Posterior vena cava (tissue), 2 donors: ENCODE data around the gene GSTA3. TPM values are rescaled to one million over a fixed set of nuclear protein-coding genes. Genes with fewer than 3 reads are reported as not detected.
"Not testable (repeated sequence)": the region's sequence is repeated elsewhere in the genome, so short reads cannot be mapped to it uniquely, and the experiment has no call there.

Source experiments
- DNase-seq: peaks from one replicate; pipeline ENCODE4 v3.0.0-alpha.2; 2020; ENCODE audit warnings: low spot score
- intact Hi-C, 2 donors: fragments of 100-400 bp; cut with DNase I; formaldehyde crosslinking; loops; one replicate each; pipeline versions ENCODE4 v1.14.1 to v1.14.2; 2022 to 2023
- total RNA-seq, 2 donors: library from RNA; stranded (reverse); fragmentation: NEBNext Ultra II Directional; extraction: Animal tissue kit (Norgen Biotek cat#: 25700); gene quantifications; one replicate each; pipeline ENCODE4 v1.2.1, GENCODE V29; 2021
- donor health status: DM: yes; HTN: yes; CAD: no.
- donor health status: DM: yes; HTN: yes; CAD: no.

The GSTA3 gene
- total RNA-seq, 2 donors from 2014 or later, result not detected

GRCh38 chr6:52872031-52872430 lies 37.5 kb downstream of the GSTA3 start:
- intact Hi-C loops, result loop anchor here in 1 of 2 donors (10.0 kb wide), 1 partner anchor 113 kb away; no protein-coding TSS in a partner anchor
- DNase-seq, result no peak

GRCh38 chr6:52871621-52872020 lies 37.9 kb downstream of the GSTA3 start:
- intact Hi-C loops, result loop anchor here in 1 of 2 donors (10.0 kb wide), 1 partner anchor 113 kb away; no protein-coding TSS in a partner anchor

GRCh38 chr6:52870335-52871091 lies 39.0 kb downstream of the GSTA3 start:
- intact Hi-C loops, result loop anchor here in 1 of 2 donors (10.0 kb wide), 1 partner anchor 114 kb away; no protein-coding TSS in a partner anchor
- DNase-seq, result not testable (repeated sequence)

More at GRCh38 chr6:52871621-52872020, 37.9 kb downstream of the GSTA3 start:
- DNase-seq, result no peak

GRCh38 chr6:52868899-52869298 lies 40.6 kb downstream of the GSTA3 start:
- intact Hi-C loops, result loop anchor here in 1 of 2 donors (10.0 kb wide), 1 partner anchor 506 kb away; no protein-coding TSS in a partner anchor
- DNase-seq, result not testable (repeated sequence)

GRCh38 chr6:52868240-52868639 lies 41.3 kb downstream of the GSTA3 start:
- no peak for DNase-seq
- intact Hi-C loops, result loop anchor here in 1 of 2 donors (10.0 kb wide), 1 partner anchor 507 kb away; no protein-coding TSS in a partner anchor

- not testable (repeated sequence) for DNase-seq
- intact Hi-C loops, result loop anchor here in 1 of 2 donors (10.0 kb wide), 1 partner anchor 514 kb away; no protein-coding TSS in a partner anchor
Measured at GRCh38 chr6:52861151-52861550, 48.3 kb downstream of the GSTA3 start.

GRCh38 chr6:52858416-52858815 lies 51.1 kb downstream of the GSTA3 start:
- no peak for DNase-seq
- intact Hi-C loops, result no loop called here

GRCh38 chr6:52856137-52856536 lies 53.4 kb downstream of the GSTA3 start:
- intact Hi-C loops, DNase-seq: not testable (repeated sequence)

GRCh38 chr6:52849137-52849536 lies 60.4 kb downstream of the GSTA3 start:
- no peak for DNase-seq
- intact Hi-C loops, result no loop called here

Other genes with a start within 250 kb of the GSTA3 start
- 10 to 100 TPM; 17.9 to 25.2 TPM for gene TMEM14A, start 238.6 kb downstream of the GSTA3 start, total RNA-seq
- gene GSTA2, start 146.2 kb downstream of the GSTA3 start, total RNA-seq, result not detected
- gene GSTA1, start 105.9 kb downstream of the GSTA3 start, total RNA-seq, result not detected
- gene GSTA5, start 68.9 kb downstream of the GSTA3 start, total RNA-seq, result not detected
- gene GSTA4, start 85.6 kb upstream of the GSTA3 start, total RNA-seq, result 10 to 100 TPM; 13.1 to 26.2 TPM
- 10 to 100 TPM; 12.4 to 20.1 TPM for gene CILK1, start 152.1 kb upstream of the GSTA3 start, total RNA-seq
- 100 to 1,000 TPM in 1 of 2 donors, 10 to 100 TPM in 1; 99.5 to 126 TPM for gene FBXO9, start 155.7 kb upstream of the GSTA3 start, total RNA-seq
- gene GCM1, start 239.1 kb upstream of the GSTA3 start, total RNA-seq, result under 1 TPM in 1 of 2 donors, not detected in 1; 0.10 TPM